Measurements from ENCODE around the gene DHRS7.

GRCh38 chr14:60125918-60126317, 39.3 kb downstream of the DHRS7 start:
- no peak for TF ChIP-seq CTCF (IDR thresholded peaks at IDR 0.05)
- TF ChIP-seq POLR2A (IDR thresholded peaks at IDR 0.05) = no peak
